GM18907 (cell line): ENCODE results near the gene IDH3B.

Experiments
- ATAC-seq: cut with Tn5 transposase; IDR thresholded peaks from one replicate; pipeline ENCODE4 v1.9.1; 2021; ENCODE audit warnings: mild to moderate bottlenecking, moderate library complexity; ENCODE audit not compliant: unreplicated experiment

The IDH3B gene

GRCh38 chr20:2624190-2624589, 39.8 kb downstream of the IDH3B start:
- ATAC-seq, result no peak

GRCh38 chr20:2619961-2620595, 43.9 kb downstream of the IDH3B start:
- ATAC-seq, result no peak

GRCh38 chr20:2619337-2619736, 44.7 kb downstream of the IDH3B start:
- no peak for ATAC-seq

GRCh38 chr20:2618815-2619214, 45.2 kb downstream of the IDH3B start:
- no peak for ATAC-seq

- ATAC-seq, result no peak
These were observed 46.8 kb downstream of the IDH3B start for GRCh38 chr20:2617099-2617714.

- ATAC-seq, result no peak
These were observed 47.4 kb downstream of the IDH3B start for GRCh38 chr20:2616634-2617033.

GRCh38 chr20:2612073-2612472, 51.9 kb downstream of the IDH3B start:
- ATAC-seq, result no peak

- ATAC-seq, result no peak
These were observed 52.9 kb downstream of the IDH3B start for GRCh38 chr20:2610941-2611720.

- ATAC-seq, result no peak
These were observed 53.7 kb downstream of the IDH3B start for GRCh38 chr20:2610326-2610725.
